Mucosa of stomach (tissue), 1 donor: ENCODE results near the gene KNCN.

Experiments used
- H3K27me3 ChIP-seq: one replicate; pipeline ENCODE4 v1.7.0; 2013; ENCODE audit warnings: mild to moderate bottlenecking, low read length; ENCODE audit not compliant: control insufficient read depth, insufficient read depth
- H3K36me3 ChIP-seq: one replicate; pipeline ENCODE4 v1.7.0; 2013; ENCODE audit warnings: low read length; ENCODE audit not compliant: control insufficient read depth, insufficient read depth
- H3K4me1 ChIP-seq: one replicate; pipeline ENCODE4 v1.7.0; 2013; ENCODE audit warnings: mild to moderate bottlenecking, low read length; ENCODE audit not compliant: control insufficient read depth, insufficient read depth
- H3K4me3 ChIP-seq: one replicate; pipeline ENCODE4 v1.7.0; 2013; ENCODE audit warnings: low read length
- H3K9ac ChIP-seq: one replicate; pipeline ENCODE4 v1.7.0; 2013; ENCODE audit warnings: mild to moderate bottlenecking, low read length, moderate library complexity
- H3K9me3 ChIP-seq: one replicate; pipeline ENCODE4 v1.7.0; 2013; ENCODE audit warnings: mild to moderate bottlenecking, low read length, moderate library complexity; ENCODE audit not compliant: control insufficient read depth
- donor health status: Pancreatic carcinoma.

Gene KNCN

GRCh38 chr1:46581681-46582455 is 30.4 kb upstream of the KNCN start:
- Histone ChIP-seq H3K4me1 (no peaks in the 10 kb centered on the region), H3K4me3 (no peak overlapping the region)

GRCh38 chr1:46580140-46580903 is 28.9 kb upstream of the KNCN start:
- Histone ChIP-seq H3K9me3 (no peaks in the 10 kb centered on the region), H3K36me3 (peaks cover 10% of the 10 kb centered on the region), H3K4me1 (no peaks in the 10 kb centered on the region), H3K27me3 (no peaks in the 10 kb centered on the region), H3K9ac (no peak overlapping the region), H3K4me3 (no peak overlapping the region)

More at GRCh38 chr1:46581681-46582455, 30.4 kb upstream of the KNCN start:
- Histone ChIP-seq H3K9ac (no peak overlapping the region), H3K9me3 (no peaks in the 10 kb centered on the region), H3K27me3 (no peaks in the 10 kb centered on the region), H3K36me3 (peaks cover 10% of the 10 kb centered on the region)

DNA sequence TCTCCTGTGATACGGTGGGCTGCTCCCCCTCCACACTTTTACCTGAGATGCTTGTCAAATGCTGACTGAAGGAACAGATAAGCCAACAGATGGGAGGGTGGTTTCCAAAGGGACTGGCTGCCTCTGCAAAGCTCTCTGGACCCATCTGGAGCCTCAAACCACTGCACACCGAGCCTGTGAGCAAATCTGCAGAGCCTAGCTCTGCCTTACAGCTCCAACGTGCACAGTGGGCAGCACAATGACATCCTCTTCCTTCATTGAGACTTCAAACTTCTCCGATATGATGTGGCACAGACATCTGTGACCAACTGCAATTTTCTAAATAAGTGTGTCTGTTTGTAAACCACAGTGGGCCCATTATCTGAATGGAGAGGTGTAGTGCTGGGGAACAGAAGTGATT is 26.2 kb upstream of the KNCN start:
- Histone ChIP-seq H3K27me3 (no peaks in the 10 kb centered on the region), H3K9me3 (no peaks in the 10 kb centered on the region), H3K4me3 (no peak overlapping the region), H3K36me3 (peaks cover 10% of the 10 kb centered on the region), H3K9ac (no peak overlapping the region), H3K4me1 (no peaks in the 10 kb centered on the region)

DNA sequence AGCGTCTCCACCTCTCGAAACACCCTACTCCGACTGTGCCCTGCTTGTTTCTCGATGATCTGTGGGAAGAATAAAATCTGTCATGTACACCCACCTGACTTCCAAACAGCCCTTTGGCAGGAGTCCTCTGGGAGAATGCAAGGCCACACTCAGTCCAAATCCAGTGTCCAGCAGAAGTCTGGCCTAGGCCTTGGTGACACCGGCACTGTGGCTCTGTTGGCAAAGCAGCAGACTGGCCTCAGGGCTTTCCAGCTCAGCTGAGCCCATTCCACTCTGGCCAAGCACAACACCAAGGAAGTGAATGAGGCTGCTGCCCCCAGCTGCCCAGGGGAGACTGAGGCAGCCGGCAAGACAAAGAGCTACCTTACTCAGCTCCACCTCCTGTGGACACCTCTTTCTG is 25.1 kb upstream of the KNCN start:
- Histone ChIP-seq H3K9ac (no peak overlapping the region), H3K27me3 (no peaks in the 10 kb centered on the region), H3K4me1 (no peaks in the 10 kb centered on the region), H3K36me3 (peaks cover 4% of the 10 kb centered on the region), H3K4me3 (no peak overlapping the region), H3K9me3 (no peaks in the 10 kb centered on the region)

GRCh38 chr1:46575778-46576177 is 24.3 kb upstream of the KNCN start:
- no peaks in the 10 kb centered on the region for H3K27me3 ChIP-seq
- H3K9me3 ChIP-seq: no peaks in the 10 kb centered on the region
- H3K4me1 ChIP-seq: no peaks in the 10 kb centered on the region
- H3K4me3 ChIP-seq: no peak overlapping the region
- peaks cover 4% of the 10 kb centered on the region for H3K36me3 ChIP-seq
- H3K9ac ChIP-seq: no peak overlapping the region

DNA sequence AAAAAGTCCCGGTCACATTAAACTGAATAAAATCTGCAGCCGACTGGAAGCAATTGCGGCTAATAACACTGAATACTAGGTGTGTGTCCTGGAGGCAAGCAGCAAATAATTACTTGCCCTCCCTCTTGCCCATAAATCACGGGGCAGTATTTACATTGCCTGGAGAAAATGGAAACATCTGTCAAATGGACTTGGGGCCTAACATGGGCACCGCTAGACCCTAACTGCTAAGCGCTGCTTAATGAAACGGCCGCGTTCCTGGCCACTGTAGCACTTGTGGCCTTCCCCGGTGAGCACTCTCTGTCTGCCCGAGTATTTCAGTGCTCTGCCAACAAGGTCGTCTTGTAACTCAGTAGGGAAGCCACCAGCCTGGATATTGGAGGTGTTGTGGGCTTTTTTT is 23.9 kb upstream of the KNCN start:
- Histone ChIP-seq H3K4me3 (no peak overlapping the region), H3K36me3 (peaks cover 4% of the 10 kb centered on the region)

DNA sequence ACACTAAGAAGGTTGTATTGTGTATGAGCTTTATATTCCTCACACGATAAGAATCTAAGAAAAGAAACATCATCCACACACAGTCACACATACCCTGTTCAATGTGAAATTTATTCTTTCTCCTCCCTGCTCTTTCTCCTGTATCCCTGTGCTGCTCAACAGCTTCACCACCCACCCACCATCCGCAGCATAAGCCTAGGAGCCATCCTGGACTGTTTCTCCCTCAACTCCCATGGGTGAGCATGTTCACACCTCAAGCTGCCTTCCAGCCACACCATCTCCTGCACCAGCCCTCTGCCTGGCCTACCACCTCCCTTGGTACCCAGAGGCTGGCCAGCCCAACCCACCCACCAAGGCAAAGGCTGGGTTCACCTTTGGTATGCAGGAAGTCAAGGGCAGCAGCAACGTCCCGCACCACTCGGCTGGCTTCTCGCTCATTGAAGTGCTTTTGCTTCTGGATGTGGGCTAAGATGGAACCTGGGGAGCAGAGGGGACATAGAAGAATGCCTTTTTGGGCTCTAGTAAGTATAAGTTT is 20.3 kb upstream of the KNCN start:
- H3K9me3 ChIP-seq: no peaks in the 10 kb centered on the region
- no peaks in the 10 kb centered on the region for H3K36me3 ChIP-seq
- H3K27me3 ChIP-seq: no peaks in the 10 kb centered on the region
- H3K9ac ChIP-seq: no peak overlapping the region
- H3K4me1 ChIP-seq: no peaks in the 10 kb centered on the region
- H3K4me3 ChIP-seq: no peak overlapping the region

More for the DNA sequence above, 23.9 kb upstream of the KNCN start:
- Histone ChIP-seq H3K9ac (no peak overlapping the region), H3K9me3 (no peaks in the 10 kb centered on the region), H3K27me3 (no peaks in the 10 kb centered on the region), H3K4me1 (no peaks in the 10 kb centered on the region)

- no peak overlapping the region for H3K4me3 ChIP-seq
- H3K9me3 ChIP-seq: no peaks in the 10 kb centered on the region
- H3K36me3 ChIP-seq: no peaks in the 10 kb centered on the region
- H3K4me1 ChIP-seq: no peaks in the 10 kb centered on the region
- H3K9ac ChIP-seq: no peak overlapping the region
- no peaks in the 10 kb centered on the region for H3K27me3 ChIP-seq
These were observed 18.7 kb upstream of the KNCN start for GRCh38 chr1:46569884-46570725.

DNA sequence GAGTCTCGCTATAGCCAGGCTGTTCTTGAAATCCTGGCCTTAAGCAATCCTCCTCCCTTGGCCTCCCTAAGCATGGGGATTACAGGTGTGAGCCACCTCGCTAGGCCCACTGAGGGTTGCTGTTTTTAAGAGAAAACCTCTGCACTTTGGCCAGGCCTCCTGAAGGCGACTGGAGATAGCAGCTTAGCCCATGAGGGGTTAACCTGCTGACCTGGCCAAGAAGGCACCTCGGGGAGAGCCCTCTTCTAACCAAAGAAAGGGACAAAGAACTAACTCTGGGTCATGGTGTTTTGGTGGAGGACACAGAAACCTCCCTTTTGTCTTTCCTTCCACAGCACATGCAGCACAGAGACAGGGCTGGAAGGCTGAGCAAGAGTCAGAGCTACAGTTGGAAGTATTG is 17.7 kb upstream of the KNCN start:
- no peaks in the 10 kb centered on the region for H3K27me3 ChIP-seq
- H3K4me1 ChIP-seq: no peaks in the 10 kb centered on the region
- H3K9me3 ChIP-seq: no peaks in the 10 kb centered on the region
- no peak overlapping the region for H3K9ac ChIP-seq
- no peak overlapping the region for H3K4me3 ChIP-seq
- H3K36me3 ChIP-seq: no peaks in the 10 kb centered on the region

- Histone ChIP-seq H3K4me3 (no peak overlapping the region), H3K27me3 (no peaks in the 10 kb centered on the region), H3K9ac (no peak overlapping the region), H3K4me1 (no peaks in the 10 kb centered on the region), H3K9me3 (no peaks in the 10 kb centered on the region), H3K36me3 (no peaks in the 10 kb centered on the region)
These were observed 17.0 kb upstream of the KNCN start for GRCh38 chr1:46568461-46568891.

DNA sequence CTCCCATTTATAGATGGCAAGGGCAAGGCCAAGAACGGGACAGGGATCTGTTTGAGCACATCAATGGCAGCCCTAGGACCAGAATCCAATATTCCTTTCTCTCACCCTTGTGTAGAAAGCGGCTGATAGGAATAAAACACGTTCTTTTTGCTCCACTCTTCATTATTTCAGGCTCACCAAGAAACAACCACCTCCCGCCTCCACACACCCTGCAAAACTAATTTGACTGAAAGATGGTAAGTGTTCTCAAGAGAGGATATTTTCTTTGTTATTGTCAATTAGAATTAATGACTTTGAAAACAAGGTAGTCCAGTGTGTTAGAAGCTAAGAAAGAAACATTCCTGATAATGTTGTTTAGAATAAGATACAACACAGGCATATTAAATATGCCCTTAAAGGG is 11.9 kb upstream of the KNCN start:
- H3K36me3 ChIP-seq: peaks cover 5% of the 10 kb centered on the region

More for the DNA sequence above, 11.9 kb upstream of the KNCN start:
- Histone ChIP-seq H3K27me3 (no peaks in the 10 kb centered on the region), H3K4me3 (no peak overlapping the region), H3K9ac (no peak overlapping the region), H3K9me3 (no peaks in the 10 kb centered on the region), H3K4me1 (no peaks in the 10 kb centered on the region)
